ENCODE data around the gene HIRA.

GRCh38 chr22:19406846-19407245 lies 24.7 kb downstream of the HIRA start:
- TF ChIP-seq NR1H2 (CRISPR knock-in tag; IDR thresholded peaks at IDR 0.05), result no peak
- TF ChIP-seq PREB (CRISPR knock-in tag; IDR thresholded peaks at IDR 0.05; ENCODE audit: borderline replicate concordance), result no peak
- TF ChIP-seq TCF7 (CRISPR knock-in tag; IDR thresholded peaks at IDR 0.05; ENCODE audit: low read depth), result no peak
- TF ChIP-seq, protein P1, sequence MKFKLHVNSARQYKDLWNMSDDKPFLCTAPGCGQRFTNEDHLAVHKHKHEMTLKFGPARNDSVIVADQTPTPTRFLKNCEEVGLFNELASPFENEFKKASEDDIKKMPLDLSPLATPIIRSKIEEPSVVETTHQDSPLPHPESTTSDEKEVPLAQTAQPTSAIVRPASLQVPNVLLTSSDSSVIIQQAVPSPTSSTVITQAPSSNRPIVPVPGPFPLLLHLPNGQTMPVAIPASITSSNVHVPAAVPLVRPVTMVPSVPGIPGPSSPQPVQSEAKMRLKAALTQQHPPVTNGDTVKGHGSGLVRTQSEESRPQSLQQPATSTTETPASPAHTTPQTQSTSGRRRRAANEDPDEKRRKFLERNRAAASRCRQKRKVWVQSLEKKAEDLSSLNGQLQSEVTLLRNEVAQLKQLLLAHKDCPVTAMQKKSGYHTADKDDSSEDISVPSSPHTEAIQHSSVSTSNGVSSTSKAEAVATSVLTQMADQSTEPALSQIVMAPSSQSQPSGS (CRISPR knock-in tag; IDR thresholded peaks at IDR 0.05; ENCODE audit: borderline replicate concordance, low read depth), result no peak
- TF ChIP-seq, protein P2, sequence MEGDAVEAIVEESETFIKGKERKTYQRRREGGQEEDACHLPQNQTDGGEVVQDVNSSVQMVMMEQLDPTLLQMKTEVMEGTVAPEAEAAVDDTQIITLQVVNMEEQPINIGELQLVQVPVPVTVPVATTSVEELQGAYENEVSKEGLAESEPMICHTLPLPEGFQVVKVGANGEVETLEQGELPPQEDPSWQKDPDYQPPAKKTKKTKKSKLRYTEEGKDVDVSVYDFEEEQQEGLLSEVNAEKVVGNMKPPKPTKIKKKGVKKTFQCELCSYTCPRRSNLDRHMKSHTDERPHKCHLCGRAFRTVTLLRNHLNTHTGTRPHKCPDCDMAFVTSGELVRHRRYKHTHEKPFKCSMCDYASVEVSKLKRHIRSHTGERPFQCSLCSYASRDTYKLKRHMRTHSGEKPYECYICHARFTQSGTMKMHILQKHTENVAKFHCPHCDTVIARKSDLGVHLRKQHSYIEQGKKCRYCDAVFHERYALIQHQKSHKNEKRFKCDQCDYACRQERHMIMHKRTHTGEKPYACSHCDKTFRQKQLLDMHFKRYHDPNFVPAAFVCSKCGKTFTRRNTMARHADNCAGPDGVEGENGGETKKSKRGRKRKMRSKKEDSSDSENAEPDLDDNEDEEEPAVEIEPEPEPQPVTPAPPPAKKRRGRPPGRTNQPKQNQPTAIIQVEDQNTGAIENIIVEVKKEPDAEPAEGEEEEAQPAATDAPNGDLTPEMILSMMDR (IDR thresholded peaks at IDR 0.05), result no peak
- no peak for TF ChIP-seq CREB1 (CRISPR knock-in tag; IDR thresholded peaks at IDR 0.05)
- no peak for TF ChIP-seq GRHL2 (CRISPR knock-in tag; IDR thresholded peaks at IDR 0.05; ENCODE audit: insufficient replicate concordance, severe bottlenecking)
- TF ChIP-seq, protein P3, sequence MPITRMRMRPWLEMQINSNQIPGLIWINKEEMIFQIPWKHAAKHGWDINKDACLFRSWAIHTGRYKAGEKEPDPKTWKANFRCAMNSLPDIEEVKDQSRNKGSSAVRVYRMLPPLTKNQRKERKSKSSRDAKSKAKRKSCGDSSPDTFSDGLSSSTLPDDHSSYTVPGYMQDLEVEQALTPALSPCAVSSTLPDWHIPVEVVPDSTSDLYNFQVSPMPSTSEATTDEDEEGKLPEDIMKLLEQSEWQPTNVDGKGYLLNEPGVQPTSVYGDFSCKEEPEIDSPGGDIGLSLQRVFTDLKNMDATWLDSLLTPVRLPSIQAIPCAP (CRISPR knock-in tag; IDR thresholded peaks at IDR 0.05), result no peak
- no peak for TF ChIP-seq IRF2 (CRISPR knock-in tag; IDR thresholded peaks at IDR 0.05; ENCODE audit: borderline replicate concordance, low read depth)
- no peak for TF ChIP-seq STAT6 (CRISPR knock-in tag; conservative IDR thresholded peaks at IDR 0.05; ENCODE audit: low read depth)
